Measurements from ENCODE around the gene OR7A5.
"Not testable (repeated sequence)": the region's sequence is repeated elsewhere in the genome, so short reads cannot be mapped to it uniquely, and the experiment has no call there.

OR7A5 gene

GRCh38 chr19:14783410-14783998 is 51.5 kb downstream of the OR7A5 start:
- DNase-seq: not testable (repeated sequence)

- no peak for DNase-seq
Observed at GRCh38 chr19:14782626-14783409, 52.2 kb downstream of the OR7A5 start.

- not testable (repeated sequence) for DNase-seq
Observed at GRCh38 chr19:14781713-14782536, 53.1 kb downstream of the OR7A5 start.

- DNase-seq: not testable (repeated sequence)
Observed at GRCh38 chr19:14780622-14781225, 54.3 kb downstream of the OR7A5 start.

- no peak for DNase-seq
Observed at GRCh38 chr19:14779151-14779550, 55.8 kb downstream of the OR7A5 start.

GRCh38 chr19:14778110-14778845 is 56.7 kb downstream of the OR7A5 start, which contains the start of gene ADGRE2:
ADGRE2 (minus strand) TSS chr19:14778560; CDS start chr19:14776756, 1,804 bp downstream.
- not testable (repeated sequence) for DNase-seq

- DNase-seq: not testable (repeated sequence)
Observed at GRCh38 chr19:14777645-14778044, 57.3 kb downstream of the OR7A5 start.

Measured in NCI-H1694 (cell line).